GM23338 (cell line): ENCODE measurements around the gene C1orf174.

Experiments
- CTCF ChIP-seq, 2 experiments: fragments of 200-600 bp in 1 of 2; sonication (generic) in 1 of 2; conservative IDR thresholded peaks; 2 replicates each; pipeline versions ENCODE4 v1.5.1 to v1.6.1; 2016 to 2017; ENCODE audit warnings: antibody characterized with exemption in 2 of 2, low read depth in 2 of 2, mild to moderate bottlenecking in 2 of 2, moderate library complexity in 1 of 2
- ETS1 ChIP-seq: IDR thresholded peaks from 2 replicates; pipeline ENCODE4 v1.6.1; 2016; ENCODE audit warnings: antibody characterized with exemption
- EZH2 ChIP-seq: fragments of 200-600 bp; sonication (generic); IDR thresholded peaks from one replicate; pipeline ENCODE4 v1.8.0; 2017; ENCODE audit warnings: antibody characterized with exemption, mild to moderate bottlenecking, low read depth; ENCODE audit not compliant: unreplicated experiment
- EZH2phosphoT487 ChIP-seq: fragments of 200-600 bp; sonication (generic); IDR thresholded peaks from one replicate; pipeline ENCODE4 v1.8.1; 2018; ENCODE audit warnings: antibody characterized with exemption; ENCODE audit not compliant: unreplicated experiment
- POLR2AphosphoS5 ChIP-seq: IDR thresholded peaks from 2 replicates; pipeline ENCODE4 v1.6.1; 2016; ENCODE audit warnings: antibody characterized with exemption, low read depth

GRCh38 chr1:3869751-3870301 is 30.2 kb downstream of the C1orf174 start:
- no peak for TF ChIP-seq EZH2
- no peak for TF ChIP-seq CTCF (conservative IDR thresholded peaks at IDR 0.05; ENCODE audit: low read depth in 2 of 2)
- no peak for TF ChIP-seq POLR2AphosphoS5
- no peak for TF ChIP-seq ETS1
- no peak for TF ChIP-seq EZH2phosphoT487
